Aorta (tissue), 5 donors: ENCODE measurements around the gene BAIAP3. TPM values are rescaled to one million over a fixed set of nuclear protein-coding genes. Genes with fewer than 3 reads are reported as not detected.
A peak's percentile ranks its signal among the peaks of the same experiment; 100 is the strongest.

ENCODE experiments used
- ATAC-seq: fragments of 200-7000 bp; cut with Tn5 transposase; one replicate; pipeline ENCODE4 v1.9.1; 2022; ENCODE audit warnings: moderate library complexity; ENCODE audit not compliant: low FRiP score
- DNase-seq, 2 donors: peaks; one replicate each; pipeline ENCODE4 v3.0.0-alpha.2; 2020
- H3K27ac ChIP-seq, 2 donors: one replicate each; pipeline ENCODE4 v1.5.1; 2013; ENCODE audit warnings: low read length in 2 of 2, mild to moderate bottlenecking in 2 of 2, moderate library complexity in 2 of 2, control low read depth in 1 of 2, inconsistent platforms in 1 of 2, low read depth in 1 of 2
- H3K27me3 ChIP-seq, 2 donors: one replicate each; pipeline ENCODE4 v1.6.1; 2013; ENCODE audit warnings: control low read depth in 1 of 2, low read length in 1 of 2, mild to moderate bottlenecking in 1 of 2, moderate library complexity in 1 of 2; ENCODE audit not compliant: insufficient read depth in 2 of 2, control insufficient read depth in 1 of 2
- H3K36me3 ChIP-seq, 2 donors: one replicate each; pipeline ENCODE4 v1.6.1; 2013; ENCODE audit warnings: control low read depth in 1 of 2, low read length in 1 of 2, mild to moderate bottlenecking in 1 of 2; ENCODE audit not compliant: insufficient read depth in 2 of 2, control insufficient read depth in 1 of 2
- H3K4me1 ChIP-seq, 2 donors: one replicate each; pipeline ENCODE4 v1.6.1; 2013; ENCODE audit warnings: low read length in 2 of 2, control low read depth in 1 of 2, mild to moderate bottlenecking in 1 of 2, moderate library complexity in 1 of 2; ENCODE audit not compliant: insufficient read depth in 2 of 2, control insufficient read depth in 1 of 2
- H3K4me3 ChIP-seq, 2 donors: one replicate each; pipeline ENCODE4 v1.5.1; 2013; ENCODE audit warnings: low read length in 2 of 2, control low read depth in 1 of 2, mild to moderate bottlenecking in 1 of 2
- H3K9me3 ChIP-seq: one replicate; pipeline ENCODE4 v1.6.1; 2013; ENCODE audit warnings: mild to moderate bottlenecking, low read length; ENCODE audit not compliant: control insufficient read depth
- WGBS, 2 donors: extraction: QIAGEN DNeasy Blood & Tissue Kit; methylation state at CpG; one replicate each; pipeline ENCODE4 v1.1.7; 2013; 5-methylcytosine and 5-hydroxymethylcytosine counted together
- intact Hi-C, 2 donors: fragments of 100-400 bp; cut with DNase I; formaldehyde crosslinking; loops; one replicate each; pipeline versions ENCODE4 v1.14.2 to v1.15.0; 2022
- polyA plus RNA-seq, 2 donors: library from polyadenylated mRNA; stranded (reverse); fragments of 200-250 nt; gene quantifications; one replicate each; pipeline ENCODE4 v1.2.3, GENCODE V29; 2013
- total RNA-seq, 2 donors: library from RNA; stranded (reverse); fragmentation: NEBNext Ultra II Directional; extraction: Animal tissue kit (Norgen Biotek cat#: 25700); gene quantifications; one replicate each; pipeline ENCODE4 v1.2.1, GENCODE V29; 2021
- donor health status: healthy with polysubstance abuse.
- donor health status: Bipolar disorder and iron deficiency.
- donor health status: DM: no; HTN: no; CAD: no.
- donor health status: DM: no; HTN: no; CAD: no.
- donor health status: DM: yes; HTN: yes; CAD: no.

Gene BAIAP3
- total and polyA plus RNA-seq, 4 donors = 1.1 to 3.1 (median 1.9) TPM

DNA sequence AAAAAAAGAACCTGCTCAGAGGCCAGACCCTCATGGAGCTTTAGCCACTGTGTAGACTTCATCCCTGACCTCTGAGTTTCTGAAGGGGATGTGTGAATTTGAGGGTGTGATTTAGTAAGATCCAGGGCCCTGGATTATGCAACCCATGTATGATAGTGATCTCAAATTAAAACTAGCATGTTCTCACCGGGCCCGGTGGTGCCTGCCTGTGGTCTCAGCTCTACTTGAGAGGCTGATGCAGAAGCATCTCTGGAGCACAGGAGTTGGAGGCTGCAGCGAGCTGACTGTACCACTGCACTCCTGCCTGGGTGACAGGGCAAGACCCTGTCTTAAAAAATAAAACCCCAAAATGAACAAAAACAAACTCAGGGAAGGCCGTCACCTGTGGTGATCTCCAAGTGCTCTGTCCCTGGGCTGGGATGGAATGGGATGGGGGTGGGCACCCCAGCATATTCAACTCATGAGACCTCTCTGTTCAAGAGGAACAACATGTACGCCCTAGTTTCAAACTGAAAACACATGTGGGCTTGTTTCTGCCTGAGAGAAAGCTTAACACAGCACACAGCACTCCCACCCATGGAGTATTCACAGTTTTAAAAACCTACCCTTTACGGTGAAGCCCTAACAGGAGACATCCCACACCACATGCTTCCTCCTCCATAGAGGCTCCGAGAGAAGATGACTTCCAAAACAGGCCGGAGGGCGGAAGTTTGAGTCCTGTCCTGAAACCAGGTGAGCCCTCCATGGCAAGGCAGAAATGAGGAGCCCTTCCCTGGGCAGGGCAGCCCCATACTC, 48.4 kb downstream of the BAIAP3 start:
- Histone ChIP-seq H3K9me3 (no peaks in the 10 kb centered on the region), H3K36me3 (peaks cover 1 to 3% of the 10 kb centered on the region in 2 donors), H3K4me3 (no peak overlapping the region), H3K27me3 (no peaks in the 10 kb centered on the region), H3K4me1 (no peaks in the 10 kb centered on the region), H3K27ac (no peak overlapping the region)
- ATAC-seq = no peak
- intact Hi-C loops = no loop called here
- 91 to 95% methylated on average over 9 of the region's 9 CpGs for WGBS, 2 donors
- DNase-seq = no peak

DNA sequence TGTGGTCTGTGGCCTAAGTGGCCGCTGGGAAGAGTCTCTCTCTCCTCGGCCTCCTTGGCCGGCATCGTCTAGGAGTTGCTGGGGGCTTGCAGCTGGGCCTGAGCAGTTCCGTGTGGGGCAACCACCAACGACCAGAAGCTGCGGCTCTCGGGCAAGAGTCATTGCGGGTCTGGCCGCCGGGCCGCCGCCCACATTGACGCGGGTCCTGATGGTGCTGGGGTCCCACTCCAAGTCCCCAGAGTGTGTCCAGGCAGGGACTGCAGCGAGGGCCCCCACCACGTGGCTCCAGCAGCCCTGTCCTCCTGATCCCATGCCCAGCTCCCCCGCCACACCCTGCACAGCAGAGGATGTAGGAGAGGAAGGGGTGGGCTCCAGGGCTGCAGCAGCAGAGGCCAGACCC, 50.1 kb downstream of the BAIAP3 start:
- Histone ChIP-seq H3K4me3 (no peak overlapping the region), H3K4me1 (no peaks in the 10 kb centered on the region), H3K27ac (no peak overlapping the region), H3K27me3 (no peaks in the 10 kb centered on the region), H3K36me3 (peaks cover 1 to 3% of the 10 kb centered on the region in 2 donors), H3K9me3 (no peaks in the 10 kb centered on the region)
- DNase-seq (peak in 1 of 2 donors; percentile 77), ATAC-seq (no peak)
- intact Hi-C loops = no loop called here
- WGBS, 2 donors = 92 to 95% methylated on average over 18 of the region's 18 CpGs

DNA sequence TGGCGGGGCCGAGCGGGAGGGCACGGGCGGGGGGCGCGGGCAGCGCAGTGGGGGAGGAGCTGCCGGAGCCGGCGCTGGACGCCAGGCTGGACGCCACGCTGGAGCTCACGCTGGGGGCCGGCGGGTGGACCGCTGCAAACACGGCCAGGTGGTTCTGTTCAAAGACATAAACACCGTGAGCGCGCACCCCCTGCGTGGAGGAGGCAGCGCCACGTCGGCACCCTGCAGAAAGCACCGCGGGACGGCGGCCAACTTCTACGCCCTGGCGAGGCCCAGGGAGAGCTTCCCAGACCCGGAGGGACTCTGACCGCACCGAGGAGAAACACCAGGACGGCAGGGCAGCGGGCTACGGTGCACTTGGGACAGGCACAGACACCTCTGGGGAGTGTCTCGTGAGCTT, 51.8 kb downstream of the BAIAP3 start:
- intact Hi-C loops = no loop called here
- 95 to 96% methylated on average over 39 of the region's 39 CpGs for WGBS, 2 donors
- H3K4me1 ChIP-seq = no peaks in the 10 kb centered on the region

DNA sequence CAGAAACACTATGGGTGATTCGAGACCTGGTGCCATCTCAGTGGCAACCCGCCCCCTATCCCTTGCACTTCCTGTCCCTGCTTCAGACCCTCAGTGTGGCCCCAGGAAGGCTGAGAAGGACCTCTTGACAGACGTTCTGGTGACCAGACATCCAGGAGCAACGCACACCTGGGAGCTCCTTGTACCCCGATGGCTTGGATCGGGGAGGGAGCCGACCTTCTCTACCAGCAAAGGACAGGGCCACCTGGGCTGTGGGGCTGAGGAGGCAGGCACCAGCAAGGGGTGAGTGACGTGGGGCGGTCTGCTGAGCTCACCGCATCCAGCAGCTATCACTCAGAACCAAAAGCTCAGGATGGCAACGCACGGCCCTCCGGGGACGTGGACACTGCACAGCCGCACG, 53.9 kb downstream of the BAIAP3 start:
- Histone ChIP-seq H3K4me3 (no peak overlapping the region), H3K27me3 (no peaks in the 10 kb centered on the region), H3K36me3 (peaks cover 1 to 3% of the 10 kb centered on the region in 2 donors), H3K4me1 (no peaks in the 10 kb centered on the region), H3K9me3 (no peaks in the 10 kb centered on the region), H3K27ac (no peak overlapping the region)
- WGBS, 2 donors = 89 to 90% methylated on average over 14 to 16 of the region's 16 CpGs
- intact Hi-C loops = no loop called here
- ATAC-seq (no peak), DNase-seq (no peak)

More for the DNA sequence above, 51.8 kb downstream of the BAIAP3 start:
- H3K36me3 ChIP-seq = peaks cover 1 to 3% of the 10 kb centered on the region in 2 donors
- no peaks in the 10 kb centered on the region for H3K9me3 ChIP-seq
- no peak overlapping the region for H3K4me3 ChIP-seq
- no peak overlapping the region for H3K27ac ChIP-seq
- no peaks in the 10 kb centered on the region for H3K27me3 ChIP-seq
- DNase-seq (no peak), ATAC-seq (no peak)

DNA sequence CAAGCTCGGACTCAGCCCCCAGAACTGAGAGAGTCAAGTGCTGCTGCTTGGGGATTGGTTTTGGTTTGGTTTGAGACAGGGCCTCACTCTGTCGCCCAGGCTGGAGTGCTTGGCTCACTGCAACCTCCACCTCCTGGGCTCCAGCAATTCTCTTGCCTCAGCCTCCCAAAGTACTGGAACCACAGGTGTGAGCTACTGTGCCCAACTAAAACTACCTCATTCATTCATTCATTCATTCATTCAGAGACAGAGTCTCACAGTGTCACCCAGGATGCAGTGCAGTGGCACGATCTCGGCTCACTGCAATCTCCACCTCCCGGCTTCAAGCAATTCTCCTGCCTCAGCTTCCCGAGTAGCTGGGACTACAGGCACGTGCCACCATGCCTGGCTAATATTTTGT, 56.3 kb downstream of the BAIAP3 start:
- H3K27ac ChIP-seq = no peak overlapping the region
- DNase-seq (no peak), ATAC-seq (no peak)
- H3K27me3 ChIP-seq = no peaks in the 10 kb centered on the region
- H3K4me1 ChIP-seq = no peaks in the 10 kb centered on the region
- 89 to 90% methylated on average over 7 of the region's 7 CpGs for WGBS, 2 donors
- peaks cover 3 to 4% of the 10 kb centered on the region in 2 donors for H3K36me3 ChIP-seq
- intact Hi-C loops = no loop called here
- no peak overlapping the region for H3K4me3 ChIP-seq
- H3K9me3 ChIP-seq = no peaks in the 10 kb centered on the region

DNA sequence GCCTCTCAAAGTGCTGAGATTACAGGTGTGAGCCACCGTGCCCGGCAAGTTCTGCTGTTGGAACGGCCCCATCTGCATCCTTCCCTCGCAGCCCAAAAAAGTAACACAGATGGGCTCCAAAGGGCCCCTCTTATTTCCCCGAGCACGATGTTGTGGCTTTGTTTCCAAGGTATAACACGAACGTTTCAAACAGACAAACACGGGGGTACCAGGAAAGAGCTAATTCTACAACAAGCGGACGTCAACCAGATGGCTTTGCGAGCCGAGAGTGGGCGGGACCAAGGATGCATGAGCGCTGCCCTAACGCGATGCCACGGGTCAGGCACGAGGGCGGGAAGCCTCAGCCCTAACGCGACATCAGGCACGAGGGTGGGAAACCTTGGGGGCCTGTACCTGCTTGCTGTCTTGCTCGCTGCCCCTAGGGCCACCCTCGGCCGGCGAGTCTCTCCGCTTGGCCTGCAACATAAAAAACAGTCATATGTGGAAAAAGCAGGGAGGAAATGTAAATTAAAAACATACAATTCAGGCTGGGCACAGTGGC, 56.9 kb downstream of the BAIAP3 start:
- ATAC-seq = no peak
- WGBS, 2 donors = 86% methylated on average over 28 of the region's 28 CpGs
- H3K27ac ChIP-seq = no peak overlapping the region
- no peaks in the 10 kb centered on the region for H3K9me3 ChIP-seq
- peaks cover 0 to 3% of the 10 kb centered on the region in 2 donors for H3K36me3 ChIP-seq
- no peak overlapping the region for H3K4me3 ChIP-seq
- no peaks in the 10 kb centered on the region for H3K4me1 ChIP-seq
- no peak for DNase-seq
- intact Hi-C loops = no loop called here
- H3K27me3 ChIP-seq = no peaks in the 10 kb centered on the region

DNA sequence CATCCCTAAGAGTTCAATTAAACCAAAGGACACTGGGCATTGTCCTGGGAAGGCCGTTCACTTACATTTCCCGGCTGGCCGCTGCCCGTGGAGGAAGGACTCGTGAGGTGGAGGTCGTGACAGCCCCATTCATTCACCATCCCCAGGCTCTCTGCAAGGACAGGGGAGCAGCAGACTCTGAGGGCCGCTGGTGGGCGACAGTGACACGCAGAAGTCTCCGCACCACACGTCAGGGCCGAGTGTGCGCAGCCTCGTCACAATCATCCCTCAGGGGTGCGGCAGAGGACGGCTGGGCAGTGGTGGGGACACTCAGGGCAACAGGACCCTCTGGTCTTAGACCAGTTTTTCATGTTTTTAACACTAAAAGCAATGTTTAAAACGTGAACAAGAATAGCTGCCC, 59.4 kb downstream of the BAIAP3 start:
- ATAC-seq (no peak), DNase-seq (no peak)
- Histone ChIP-seq H3K4me3 (no peak overlapping the region), H3K4me1 (no peaks in the 10 kb centered on the region), H3K27ac (no peak overlapping the region), H3K9me3 (no peaks in the 10 kb centered on the region), H3K36me3 (peaks cover 0 to 3% of the 10 kb centered on the region in 2 donors), H3K27me3 (no peaks in the 10 kb centered on the region)
- 91 to 94% methylated on average over 17 of the region's 17 CpGs for WGBS, 2 donors
- intact Hi-C loops = no loop called here

DNA sequence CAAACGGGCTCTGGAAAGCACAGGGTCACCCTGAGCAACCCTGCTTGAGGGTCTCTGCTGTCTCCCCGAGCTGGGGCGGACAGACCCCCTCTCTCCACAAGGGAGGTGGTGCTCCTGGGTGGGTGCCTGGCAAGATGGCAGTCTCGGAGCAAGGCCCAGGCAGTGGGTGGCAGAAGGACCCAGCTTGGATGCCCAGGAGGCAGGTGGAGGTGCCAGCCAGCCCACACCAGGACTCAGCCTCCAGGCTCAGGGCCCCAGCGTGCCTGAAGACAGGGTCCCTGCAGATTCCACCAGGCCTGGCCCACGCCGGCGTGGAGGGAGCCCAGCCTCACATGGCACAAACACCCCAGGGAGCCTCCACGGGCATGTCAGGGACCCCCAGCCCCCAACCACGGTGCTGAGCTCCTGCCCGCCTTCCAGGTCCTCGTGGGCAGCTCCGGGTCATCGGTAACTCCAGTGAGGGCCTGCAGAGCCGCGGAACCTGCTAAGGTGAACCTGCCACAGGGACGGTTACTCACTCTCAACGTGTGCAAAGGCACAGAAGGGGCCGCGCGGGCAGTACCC, 60.2 kb downstream of the BAIAP3 start:
- no peak overlapping the region for H3K4me3 ChIP-seq
- no peaks in the 10 kb centered on the region for H3K4me1 ChIP-seq
- no peak overlapping the region for H3K27ac ChIP-seq
- DNase-seq (no peak), ATAC-seq (no peak)
- no peaks in the 10 kb centered on the region for H3K27me3 ChIP-seq
- H3K9me3 ChIP-seq = no peaks in the 10 kb centered on the region
- peaks cover 0 to 3% of the 10 kb centered on the region in 2 donors for H3K36me3 ChIP-seq
- 94 to 95% methylated on average over 21 of the region's 21 CpGs for WGBS, 2 donors
- intact Hi-C loops = loop anchor here in 1 of 2 donors (2.0 kb wide), 1 partner anchor 51 kb away; the partner anchor contains the start of gene CCDC154
